HG02938 (cell line): Measurements from ENCODE around the gene CNOT4.
A peak's percentile ranks its signal among the peaks of the same experiment; 100 is the strongest.
"Not testable (repeated sequence)": the region's sequence is repeated elsewhere in the genome, so short reads cannot be mapped to it uniquely, and the experiment has no call there.

Experiments used
- ATAC-seq: cut with Tn5 transposase; IDR thresholded peaks from one replicate; pipeline ENCODE4 v1.9.1; 2021; ENCODE audit warnings: mild to moderate bottlenecking, moderate library complexity; ENCODE audit not compliant: unreplicated experiment

CNOT4 gene

GRCh38 chr7:135366843-135367508 lies 142.9 kb downstream of the CNOT4 start:
- no peak for ATAC-seq

GRCh38 chr7:135365721-135366120 lies 144.2 kb downstream of the CNOT4 start:
- no peak for ATAC-seq

GRCh38 chr7:135364206-135364605 lies 145.7 kb downstream of the CNOT4 start:
- ATAC-seq = no peak

- ATAC-seq = no peak
Observed at GRCh38 chr7:135362871-135363270, 147.0 kb downstream of the CNOT4 start.

GRCh38 chr7:135361788-135362187 lies 148.1 kb downstream of the CNOT4 start:
- ATAC-seq = no peak

GRCh38 chr7:135359615-135360014 lies 150.3 kb downstream of the CNOT4 start:
- ATAC-seq = no peak

- ATAC-seq = no peak
Observed at GRCh38 chr7:135355377-135356048, 154.4 kb downstream of the CNOT4 start.

GRCh38 chr7:135353832-135354231 lies 156.1 kb downstream of the CNOT4 start:
- ATAC-seq = no peak

GRCh38 chr7:135352285-135352684 lies 157.6 kb downstream of the CNOT4 start:
- no peak for ATAC-seq

GRCh38 chr7:135351070-135351469 lies 158.8 kb downstream of the CNOT4 start:
- not testable (repeated sequence) for ATAC-seq

- no peak for ATAC-seq
Observed at GRCh38 chr7:135349746-135350145, 160.2 kb downstream of the CNOT4 start.

GRCh38 chr7:135348493-135348892 lies 161.4 kb downstream of the CNOT4 start:
- ATAC-seq = no peak

- ATAC-seq = no peak
Observed at GRCh38 chr7:135343361-135343760, 166.5 kb downstream of the CNOT4 start.

- ATAC-seq = no peak
Observed at GRCh38 chr7:135342887-135343286, 167.0 kb downstream of the CNOT4 start.

- no peak for ATAC-seq
Observed at GRCh38 chr7:135341049-135341448, 168.9 kb downstream of the CNOT4 start.

- no peak for ATAC-seq
Observed at GRCh38 chr7:135337977-135338550, 171.8 kb downstream of the CNOT4 start.

GRCh38 chr7:135337506-135337905 lies 172.4 kb downstream of the CNOT4 start:
- ATAC-seq = no peak

- peak; percentile 54 for ATAC-seq
Observed at GRCh38 chr7:135335628-135336139, 174.2 kb downstream of the CNOT4 start.

- no peak for ATAC-seq
Observed at GRCh38 chr7:135334830-135335543, 174.9 kb downstream of the CNOT4 start.

GRCh38 chr7:135333946-135334345 lies 176.0 kb downstream of the CNOT4 start:
- no peak for ATAC-seq

GRCh38 chr7:135333200-135333599 lies 176.7 kb downstream of the CNOT4 start:
- no peak for ATAC-seq
